ENCODE data around the gene RPIA. TPM values are rescaled to one million over a fixed set of nuclear protein-coding genes. Genes with fewer than 3 reads are reported as not detected.

Gene RPIA
- total and polyA plus RNA-seq, 3 experiments from 2014 or later: 49.5 to 70.2 (median 69.0) TPM

DNA sequence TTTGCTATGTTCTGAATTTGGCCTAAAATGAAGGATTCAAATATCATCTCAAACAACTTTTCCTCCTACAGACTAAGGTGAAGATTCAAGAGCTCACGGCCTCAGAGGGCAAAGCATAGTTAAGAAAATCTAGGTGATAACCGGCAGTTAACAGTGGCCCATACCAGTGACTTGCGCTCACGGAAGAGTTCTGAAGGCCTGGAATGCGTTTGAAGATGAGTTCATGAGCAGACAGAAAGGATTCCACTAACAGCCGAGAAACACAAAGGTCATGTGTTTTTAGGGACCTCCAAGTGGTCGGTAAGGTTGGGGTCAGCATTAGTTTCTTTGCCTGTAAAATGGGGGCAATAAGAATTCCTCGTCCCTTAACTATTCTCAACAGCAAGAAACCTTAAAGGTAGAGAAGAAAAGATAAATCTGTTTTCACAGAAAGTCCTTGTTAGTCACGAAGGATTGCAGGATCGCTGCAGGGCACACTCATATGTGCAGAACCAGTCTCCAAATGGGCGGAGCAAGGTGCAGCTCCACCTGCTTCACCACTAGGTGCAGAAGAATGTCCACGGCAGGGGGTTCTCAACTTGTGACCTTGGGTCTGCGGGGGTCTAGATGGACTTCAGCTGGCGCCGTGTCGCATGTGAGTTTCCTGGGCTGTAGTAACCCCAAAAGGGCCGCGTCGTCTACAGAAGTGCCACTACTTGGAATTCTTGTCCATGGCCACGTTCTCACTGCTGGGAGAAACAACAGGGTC is 708 bp upstream of the RPIA start:
- Mint-ChIP-seq H3K4me3 (peak overlapping the region; percentile 93 to 98 (median 96)), H3K27ac (peak overlapping the region; percentile 86 to 99 (median 96)), H3K4me1 (peaks cover 49 to 59% (median 56%) of the 10 kb centered on the region in 3 donors), H3K36me3 (peaks cover 0 to 13% (median 4%) of the 10 kb centered on the region in 3 donors), H3K9me3 (no peaks in the 10 kb centered on the region), H3K27me3 (no peaks in the 10 kb centered on the region)
- no peaks in the 10 kb centered on the region for H3K9me3 ChIP-seq (ENCODE audit: low read length)
- POLR2A ChIA-PET: interaction anchor here (1.4 kb wide), 1 partner anchor 63 kb away, joined by 13 read pairs; the partner anchor contains the start of gene EIF2AK3
- H3K27ac ChIP-seq (ENCODE audit: low read depth, low read length): peak overlapping the region; percentile 79
- H3K27me3 ChIP-seq (ENCODE audit: insufficient read depth, low read length, poor library complexity, severe bottlenecking): no peaks in the 10 kb centered on the region
- CTCF ChIA-PET: interaction anchor here (0.9 to 1.1 kb wide), 3 partner anchors 11 to 95 kb away, joined by 3 to 4 read pairs (median 3); no protein-coding TSS in a partner anchor
- peak in 3 of 5 donors; percentile 13 to 67 (median 33) for DNase-seq
- no peaks in the 10 kb centered on the region for H3K36me3 ChIP-seq (ENCODE audit: insufficient read depth, low read length)
- H3K4me3 ChIP-seq (ENCODE audit: low read length): peak overlapping the region; percentile 97
- peaks cover 29% of the 10 kb centered on the region for H3K4me1 ChIP-seq (ENCODE audit: insufficient read depth, low read length)

DNA sequence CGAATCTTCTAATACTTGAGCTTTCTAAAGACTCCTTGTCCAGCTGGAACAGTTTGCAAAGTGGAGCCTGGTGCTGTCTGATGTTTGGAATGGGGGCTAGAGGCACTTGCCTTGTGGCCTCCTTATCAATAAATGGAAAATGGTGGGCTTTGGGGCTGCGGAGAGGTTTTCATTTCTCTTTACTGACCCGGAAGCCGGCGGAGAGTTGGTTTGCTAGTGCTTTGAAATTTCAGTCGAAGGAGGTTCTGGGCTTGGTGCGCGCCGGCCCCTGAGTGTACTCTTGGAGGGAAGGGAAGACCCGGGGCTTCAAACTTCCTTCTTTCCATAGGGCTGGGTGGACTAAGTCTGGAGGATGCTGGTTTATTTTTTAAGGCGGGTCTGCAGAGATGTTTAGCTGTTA is 714 bp downstream of the RPIA start:
- H3K27ac Mint-ChIP-seq: peak overlapping the region; percentile 86 to 96 (median 92)
- peak; percentile 11 to 67 (median 17) for DNase-seq
- H3K36me3 Mint-ChIP-seq: peaks cover 0 to 13% (median 4%) of the 10 kb centered on the region in 3 donors
- H3K4me1 Mint-ChIP-seq: peaks cover 56 to 71% (median 70%) of the 10 kb centered on the region in 3 donors
- Histone ChIP-seq H3K4me1 (ENCODE audit: insufficient read depth, low read length) (peaks cover 36% of the 10 kb centered on the region), H3K27ac (ENCODE audit: low read depth, low read length) (peak overlapping the region; percentile 79), H3K4me3 (ENCODE audit: low read length) (peak overlapping the region; percentile 97), H3K9me3 (ENCODE audit: low read length) (no peaks in the 10 kb centered on the region), H3K36me3 (ENCODE audit: insufficient read depth, low read length) (no peaks in the 10 kb centered on the region), H3K27me3 (ENCODE audit: insufficient read depth, low read length, poor library complexity, severe bottlenecking) (no peaks in the 10 kb centered on the region)
- POLR2A ChIA-PET: interaction anchor here (1.4 kb wide), 1 partner anchor 65 kb away, joined by 13 read pairs; the partner anchor contains the start of gene EIF2AK3
- no peaks in the 10 kb centered on the region for H3K9me3 Mint-ChIP-seq
- H3K4me3 Mint-ChIP-seq: peak overlapping the region; percentile 93 to 98 (median 96)
- CTCF ChIA-PET: interaction anchor here (0.8 to 1.4 kb wide), 7 partner anchors 9 to 64 kb away, joined by 3 to 7 read pairs (median 3); no protein-coding TSS in a partner anchor
- H3K27me3 Mint-ChIP-seq: no peaks in the 10 kb centered on the region

DNA sequence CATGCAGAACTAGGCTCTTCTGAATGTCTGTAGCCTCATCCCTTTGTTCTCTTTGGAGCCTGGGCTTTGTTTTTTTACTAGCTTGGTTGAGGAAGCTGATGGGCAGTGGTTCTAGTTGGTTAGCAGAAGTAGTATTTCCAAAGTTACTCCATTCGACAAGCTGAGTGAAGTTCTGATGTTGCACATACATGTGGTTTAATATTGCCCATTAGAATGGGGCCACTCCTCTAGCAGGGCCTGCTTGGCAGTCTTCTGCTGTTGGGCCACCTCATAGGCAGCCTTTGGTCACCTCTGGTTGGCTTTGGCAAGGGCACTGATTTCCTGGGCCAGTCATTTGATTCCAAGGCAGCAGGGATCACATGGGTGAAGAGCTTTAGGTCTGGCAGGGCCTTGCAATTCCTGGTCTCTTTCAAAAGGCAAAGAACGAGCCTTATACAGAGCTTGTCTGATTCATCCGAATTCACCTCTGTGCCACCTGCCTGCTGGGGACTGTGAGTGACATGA is 2.5 kb downstream of the RPIA start:
- Mint-ChIP-seq H3K9me3 (no peaks in the 10 kb centered on the region), H3K4me3 (peak overlapping the region in 2 of 7 donors; percentile 4 to 93), H3K27me3 (no peaks in the 10 kb centered on the region), H3K4me1 (peaks cover 66 to 85% (median 84%) of the 10 kb centered on the region in 3 donors), H3K27ac (no peak overlapping the region), H3K36me3 (peaks cover 0 to 20% (median 3%) of the 10 kb centered on the region in 3 donors)
- no peaks in the 10 kb centered on the region for H3K27me3 ChIP-seq (ENCODE audit: insufficient read depth, low read length, poor library complexity, severe bottlenecking)
- H3K9me3 ChIP-seq (ENCODE audit: low read length): no peaks in the 10 kb centered on the region
- no peaks in the 10 kb centered on the region for H3K36me3 ChIP-seq (ENCODE audit: insufficient read depth, low read length)
- peaks cover 46% of the 10 kb centered on the region for H3K4me1 ChIP-seq (ENCODE audit: insufficient read depth, low read length)
- CTCF ChIA-PET: interaction anchor here (1.1 kb wide), 1 partner anchor 22 kb away, joined by 3 read pairs; no protein-coding TSS in a partner anchor
- H3K27ac ChIP-seq (ENCODE audit: low read depth, low read length): no peak overlapping the region
- no peak overlapping the region for H3K4me3 ChIP-seq (ENCODE audit: low read length)
- POLR2A ChIA-PET: no interaction called here
- no peak for DNase-seq

DNA sequence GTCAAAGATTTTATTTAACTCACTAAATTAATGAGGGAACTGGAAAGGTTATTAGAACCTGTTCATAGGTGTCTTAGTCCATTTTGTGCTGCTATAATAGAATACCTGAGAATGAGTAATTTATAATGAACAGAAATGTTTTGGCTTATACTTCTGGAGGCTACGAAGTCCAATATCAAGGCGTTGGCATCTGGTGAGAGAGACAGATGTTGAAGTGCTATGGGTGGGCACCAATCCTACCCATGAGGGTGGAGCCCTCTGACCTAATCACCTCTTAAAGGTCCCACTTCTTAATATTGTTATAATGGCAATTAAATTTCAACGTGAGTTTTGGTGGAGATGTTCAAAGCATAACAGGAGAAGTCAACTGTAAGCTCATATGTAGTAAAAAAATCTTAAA is 5.1 kb downstream of the RPIA start:
- ChIA-PET POLR2A (no interaction called here), CTCF (no interaction called here)
- peaks cover 6% of the 10 kb centered on the region for H3K36me3 ChIP-seq (ENCODE audit: insufficient read depth, low read length)
- Mint-ChIP-seq H3K36me3 (peaks cover 0 to 35% (median 10%) of the 10 kb centered on the region in 3 donors), H3K4me1 (peaks cover 48 to 67% (median 63%) of the 10 kb centered on the region in 3 donors), H3K4me3 (no peak overlapping the region), H3K9me3 (no peaks in the 10 kb centered on the region), H3K27me3 (no peaks in the 10 kb centered on the region), H3K27ac (peak overlapping the region in 1 of 8 donors; percentile 69)
- no peak overlapping the region for H3K4me3 ChIP-seq (ENCODE audit: low read length)
- no peak for DNase-seq
- H3K9me3 ChIP-seq (ENCODE audit: low read length): no peaks in the 10 kb centered on the region
- peaks cover 37% of the 10 kb centered on the region for H3K4me1 ChIP-seq (ENCODE audit: insufficient read depth, low read length)
- H3K27ac ChIP-seq (ENCODE audit: low read depth, low read length): no peak overlapping the region
- H3K27me3 ChIP-seq (ENCODE audit: insufficient read depth, low read length, poor library complexity, severe bottlenecking): no peaks in the 10 kb centered on the region

DNA sequence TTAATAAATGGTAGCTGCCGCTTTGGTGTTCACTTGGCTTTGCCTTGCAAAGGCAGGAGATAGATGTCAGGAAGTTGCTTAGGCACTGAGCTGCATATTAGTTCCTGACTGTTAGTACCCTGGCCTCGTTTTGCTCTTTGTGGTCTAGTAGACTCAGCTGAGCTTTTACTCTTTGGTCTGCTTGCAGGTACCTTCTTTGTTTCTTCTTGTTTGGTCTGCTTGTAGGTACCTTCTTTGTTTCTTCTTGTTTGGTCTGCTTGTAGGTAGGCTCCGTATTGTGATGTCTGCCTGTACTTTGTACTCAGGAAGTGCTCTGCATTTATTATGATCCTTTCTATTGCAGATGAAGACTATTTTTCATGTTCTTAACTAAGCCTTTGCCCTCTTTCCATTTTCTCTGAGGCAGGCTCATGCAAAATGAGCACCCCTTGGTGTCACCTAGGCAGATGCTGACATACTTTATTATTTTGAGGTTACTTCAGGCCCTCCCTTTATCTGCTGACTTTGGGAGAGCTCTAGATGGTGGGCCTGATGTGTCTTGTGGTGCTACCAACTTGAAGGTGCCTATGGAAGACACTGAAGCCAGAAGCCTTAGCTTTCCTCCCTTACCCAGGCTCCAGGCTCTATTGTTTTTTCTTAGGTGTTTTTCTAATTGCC is 6.0 kb downstream of the RPIA start:
- peak in 1 of 5 donors; percentile 36 for DNase-seq
- Mint-ChIP-seq H3K4me3 (peak overlapping the region in 2 of 7 donors; percentile 1 to 35), H3K36me3 (peaks cover 8 to 37% (median 17%) of the 10 kb centered on the region in 3 donors), H3K4me1 (peaks cover 42 to 60% (median 55%) of the 10 kb centered on the region in 3 donors), H3K9me3 (no peaks in the 10 kb centered on the region), H3K27ac (peak overlapping the region; percentile 4 to 83 (median 43)), H3K27me3 (no peaks in the 10 kb centered on the region)
- Histone ChIP-seq H3K4me3 (ENCODE audit: low read length) (peak overlapping the region; percentile 19), H3K36me3 (ENCODE audit: insufficient read depth, low read length) (peaks cover 6% of the 10 kb centered on the region), H3K9me3 (ENCODE audit: low read length) (no peaks in the 10 kb centered on the region), H3K27ac (ENCODE audit: low read depth, low read length) (no peak overlapping the region), H3K4me1 (ENCODE audit: insufficient read depth, low read length) (peaks cover 32% of the 10 kb centered on the region), H3K27me3 (ENCODE audit: insufficient read depth, low read length, poor library complexity, severe bottlenecking) (no peaks in the 10 kb centered on the region)
- ChIA-PET POLR2A (no interaction called here), CTCF (no interaction called here)

DNA sequence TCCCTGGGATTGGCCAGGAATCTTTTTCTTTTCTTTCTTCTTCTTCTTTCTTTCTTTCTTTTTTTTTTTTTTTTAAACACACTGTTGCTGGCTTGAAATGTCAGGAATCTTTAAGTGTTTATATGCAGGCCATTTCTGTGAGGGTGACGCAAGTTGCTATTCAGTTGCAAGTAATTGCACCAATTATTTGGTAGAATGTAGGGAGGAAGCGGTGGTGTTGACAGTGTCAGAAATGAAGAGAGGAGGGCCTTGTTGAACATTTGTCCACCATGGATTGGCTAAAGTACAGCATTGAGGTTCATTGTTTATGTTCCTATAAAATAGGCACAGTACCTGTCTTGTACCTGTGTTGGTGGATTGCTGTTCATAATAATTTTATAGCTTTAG is 6.5 kb downstream of the RPIA start:
- no peak overlapping the region for H3K27ac ChIP-seq (ENCODE audit: low read depth, low read length)

DNA sequence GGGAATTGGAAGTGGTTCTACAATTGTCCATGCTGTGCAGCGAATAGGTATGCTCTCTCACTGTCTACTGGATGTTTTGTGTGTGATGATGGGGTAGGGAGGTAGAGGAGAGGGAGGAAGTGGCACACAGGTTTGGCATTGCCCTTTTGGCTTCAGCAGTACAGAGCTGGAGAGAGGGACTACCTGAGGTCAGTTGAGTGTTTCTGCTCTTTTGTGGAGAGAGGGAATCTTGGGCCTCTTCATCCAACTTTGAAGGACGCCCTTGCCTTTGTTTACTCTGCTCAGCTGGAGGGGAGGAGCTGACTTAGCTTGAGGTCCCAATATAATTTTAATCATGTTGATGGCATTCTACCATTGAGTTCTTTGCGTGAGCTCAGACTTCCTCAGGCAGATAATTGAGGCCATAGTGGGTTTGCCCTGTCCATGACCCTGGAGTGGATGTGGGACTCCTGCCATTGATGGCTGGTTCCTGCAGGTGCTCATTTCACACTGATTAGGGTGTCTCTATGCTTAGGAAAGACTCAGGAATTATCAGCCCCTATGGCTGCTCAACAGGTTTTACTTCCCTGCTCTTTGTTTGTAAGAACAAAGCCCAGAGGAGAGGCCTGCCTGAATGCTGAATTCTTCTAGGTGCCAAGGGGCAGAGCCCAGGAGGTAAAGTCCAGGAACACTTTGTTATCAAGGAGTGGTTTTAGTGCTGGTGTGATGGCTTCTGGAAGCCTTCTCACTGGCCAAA is 7.2 kb downstream of the RPIA start:
- H3K27me3 ChIP-seq (ENCODE audit: insufficient read depth, low read length, poor library complexity, severe bottlenecking): no peaks in the 10 kb centered on the region
- H3K9me3 ChIP-seq (ENCODE audit: low read length): no peaks in the 10 kb centered on the region
- no peak for DNase-seq
- H3K4me3 ChIP-seq (ENCODE audit: low read length): no peak overlapping the region
- H3K27ac Mint-ChIP-seq: peak overlapping the region in 2 of 8 donors; percentile 48 to 76
- H3K9me3 Mint-ChIP-seq: no peaks in the 10 kb centered on the region
- ChIA-PET CTCF (no interaction called here), POLR2A (no interaction called here)
- no peaks in the 10 kb centered on the region for H3K27me3 Mint-ChIP-seq
- peaks cover 6% of the 10 kb centered on the region for H3K36me3 ChIP-seq (ENCODE audit: insufficient read depth, low read length)
- H3K27ac ChIP-seq (ENCODE audit: low read depth, low read length): no peak overlapping the region
- no peak overlapping the region for H3K4me3 Mint-ChIP-seq
- H3K4me1 Mint-ChIP-seq: peaks cover 31 to 48% (median 44%) of the 10 kb centered on the region in 3 donors
- peaks cover 21% of the 10 kb centered on the region for H3K4me1 ChIP-seq (ENCODE audit: insufficient read depth, low read length)
- peaks cover 13 to 48% (median 20%) of the 10 kb centered on the region in 3 donors for H3K36me3 Mint-ChIP-seq

More for the DNA sequence above, 6.5 kb downstream of the RPIA start:
- DNase-seq: no peak
- ChIA-PET POLR2A (no interaction called here), CTCF (no interaction called here)
- Mint-ChIP-seq H3K36me3 (peaks cover 12 to 43% (median 19%) of the 10 kb centered on the region in 3 donors), H3K27ac (no peak overlapping the region), H3K27me3 (no peaks in the 10 kb centered on the region), H3K4me1 (peaks cover 37 to 55% (median 50%) of the 10 kb centered on the region in 3 donors), H3K9me3 (no peaks in the 10 kb centered on the region), H3K4me3 (no peak overlapping the region)
- H3K36me3 ChIP-seq (ENCODE audit: insufficient read depth, low read length): peaks cover 6% of the 10 kb centered on the region
- H3K4me3 ChIP-seq (ENCODE audit: low read length): no peak overlapping the region
- no peaks in the 10 kb centered on the region for H3K27me3 ChIP-seq (ENCODE audit: insufficient read depth, low read length, poor library complexity, severe bottlenecking)
- H3K9me3 ChIP-seq (ENCODE audit: low read length): no peaks in the 10 kb centered on the region
- H3K4me1 ChIP-seq (ENCODE audit: insufficient read depth, low read length): peaks cover 27% of the 10 kb centered on the region

Data from CD8-positive, alpha-beta memory T cell (primary cell).